Activated CD4-positive, alpha-beta T cell treated with anti-CD3 and anti-CD28 coated beads for 1 hour (primary cell): ENCODE results near the gene IQSEC2.

Source experiments
- DNase-seq: peaks from one replicate; pipeline ENCODE4 v3.0.0-alpha.2; 2020

Gene IQSEC2

DNA sequence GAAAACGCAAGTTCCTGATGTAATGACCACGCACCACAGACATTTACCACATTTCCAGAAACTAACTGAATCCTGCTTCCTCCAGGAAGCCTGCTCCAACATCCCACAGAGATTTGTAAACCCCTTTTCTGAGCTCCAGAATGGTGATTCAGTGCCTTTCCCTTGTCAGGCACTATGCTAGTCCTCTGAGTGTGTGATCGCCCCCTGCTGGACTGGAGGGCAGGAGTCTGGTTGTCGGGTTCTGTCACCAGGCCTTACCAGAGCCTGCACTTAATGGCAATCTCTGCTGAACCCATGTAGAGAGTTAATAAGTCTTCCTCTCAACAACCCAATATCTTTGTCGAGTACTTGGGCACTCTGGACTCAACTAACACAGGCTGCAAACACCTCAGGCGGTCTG, 41.9 kb downstream of the IQSEC2 start:
- no peak for DNase-seq

DNA sequence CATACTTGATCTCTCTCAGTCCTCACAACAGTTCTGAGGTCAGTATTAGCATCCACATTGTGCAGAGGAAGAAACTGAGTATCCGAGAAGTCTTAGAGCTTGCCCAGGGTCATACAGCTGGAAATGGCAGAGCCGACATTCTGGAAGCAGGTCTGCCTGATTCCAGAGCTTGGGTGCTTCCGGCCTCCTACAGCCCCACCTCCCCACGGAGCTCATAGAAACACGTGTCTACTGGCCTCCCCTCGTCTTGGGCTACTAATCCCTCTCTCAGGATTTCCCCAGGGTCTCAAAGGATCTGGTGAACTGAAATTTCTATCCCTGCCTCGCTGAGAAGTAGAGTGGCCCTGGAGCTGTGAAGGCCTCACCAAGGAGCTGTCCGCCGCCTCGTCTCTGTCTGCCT, 44.3 kb downstream of the IQSEC2 start:
- DNase-seq, result no peak

DNA sequence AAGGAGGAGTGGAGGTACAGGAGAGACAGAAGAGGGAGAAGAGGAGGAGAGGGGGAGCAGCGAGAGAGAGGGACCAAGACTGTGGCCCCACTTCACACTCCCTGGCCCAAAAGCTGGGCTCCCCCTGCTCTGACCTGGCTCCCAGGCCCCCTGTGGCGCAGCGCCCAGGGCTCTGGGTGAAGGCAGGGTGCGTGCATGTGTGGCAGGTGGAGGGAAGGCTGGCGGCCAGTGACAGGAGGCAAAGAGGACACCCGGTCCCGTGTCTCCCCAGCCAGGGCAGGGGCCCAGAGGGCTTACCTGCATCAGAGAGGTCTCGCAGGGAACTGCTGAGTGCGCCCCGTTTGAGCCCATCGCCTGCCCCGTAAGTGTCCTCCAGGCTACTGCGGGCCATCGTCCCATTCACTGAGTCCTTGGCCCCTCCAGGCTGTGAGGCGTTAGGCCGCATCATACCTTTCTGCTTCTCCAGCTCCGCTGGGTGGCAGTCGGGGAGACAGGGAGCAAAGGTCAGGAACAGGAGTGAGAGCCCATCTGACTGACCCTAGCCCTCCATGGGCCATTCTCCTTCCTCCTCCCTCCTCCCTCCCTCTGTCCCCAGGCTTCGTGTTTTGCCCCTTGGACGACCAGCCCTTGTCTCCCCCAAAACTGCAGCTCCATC, 45.2 kb downstream of the IQSEC2 start:
- DNase-seq, result no peak

DNA sequence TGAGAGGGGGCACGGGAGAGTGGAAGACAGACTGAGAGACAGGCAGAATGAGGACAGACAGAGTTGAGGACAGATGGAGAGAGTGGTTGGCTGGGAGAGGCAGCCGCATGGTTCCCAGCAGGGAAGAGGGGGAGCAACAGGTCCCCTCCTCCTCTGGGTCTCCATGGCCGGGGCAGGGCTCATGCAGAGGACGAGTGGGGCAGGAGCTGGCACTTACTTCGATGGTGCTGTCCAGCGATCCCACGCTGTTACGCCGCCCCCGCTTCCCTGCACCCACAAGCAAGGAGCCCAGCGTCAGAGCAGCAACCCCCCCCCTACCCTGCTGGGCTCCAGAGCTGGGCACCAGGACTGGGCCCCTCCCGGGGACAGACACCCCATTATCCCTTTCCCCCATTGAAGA, 45.8 kb downstream of the IQSEC2 start:
- DNase-seq, result no peak

DNA sequence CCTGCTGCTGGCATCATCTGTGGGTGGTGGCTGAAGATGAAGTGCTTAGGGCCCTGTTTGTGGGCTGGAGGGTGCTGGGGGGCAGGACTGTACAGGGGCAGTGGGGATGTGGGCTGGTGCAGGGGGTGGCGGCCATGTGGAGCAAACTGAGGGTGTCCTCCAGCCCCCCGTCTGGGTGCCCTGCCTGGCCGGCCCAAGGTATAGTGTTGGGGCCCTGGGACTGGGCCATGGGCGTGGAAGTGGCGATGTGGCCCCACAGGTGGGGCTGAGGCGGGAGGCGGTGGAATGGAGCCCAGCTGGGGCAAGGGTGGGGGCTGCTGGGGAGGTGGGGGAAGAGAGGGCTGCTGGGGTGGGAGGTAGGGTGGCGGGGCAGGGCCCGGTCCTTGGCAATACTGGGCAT, 46.9 kb downstream of the IQSEC2 start:
- no peak for DNase-seq

- DNase-seq, result no peak
Measured at GRCh38 chrX:53233536-53233935, 47.8 kb downstream of the IQSEC2 start.

DNA sequence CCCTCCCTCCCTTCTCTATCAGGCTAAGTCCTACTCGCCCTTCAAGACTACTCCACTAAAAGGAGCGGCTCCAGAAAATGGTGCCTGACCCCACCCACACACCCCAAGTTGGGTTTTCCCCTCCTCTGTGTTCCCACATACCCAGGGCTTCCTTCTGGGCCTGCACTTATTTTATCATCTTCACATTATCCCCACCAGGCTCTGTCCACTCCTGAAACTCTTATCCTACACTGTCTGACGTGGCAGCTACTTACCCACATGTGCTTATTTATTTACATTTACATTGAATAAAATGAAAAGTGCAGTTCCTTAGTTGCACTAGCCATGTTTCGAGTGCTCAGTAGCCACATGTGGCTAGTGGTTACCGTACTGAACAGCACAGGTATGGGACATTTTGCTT, 51.3 kb downstream of the IQSEC2 start:
- no peak for DNase-seq

GRCh38 chrX:53227224-53227765, 54.1 kb downstream of the IQSEC2 start:
- DNase-seq, result no peak

DNA sequence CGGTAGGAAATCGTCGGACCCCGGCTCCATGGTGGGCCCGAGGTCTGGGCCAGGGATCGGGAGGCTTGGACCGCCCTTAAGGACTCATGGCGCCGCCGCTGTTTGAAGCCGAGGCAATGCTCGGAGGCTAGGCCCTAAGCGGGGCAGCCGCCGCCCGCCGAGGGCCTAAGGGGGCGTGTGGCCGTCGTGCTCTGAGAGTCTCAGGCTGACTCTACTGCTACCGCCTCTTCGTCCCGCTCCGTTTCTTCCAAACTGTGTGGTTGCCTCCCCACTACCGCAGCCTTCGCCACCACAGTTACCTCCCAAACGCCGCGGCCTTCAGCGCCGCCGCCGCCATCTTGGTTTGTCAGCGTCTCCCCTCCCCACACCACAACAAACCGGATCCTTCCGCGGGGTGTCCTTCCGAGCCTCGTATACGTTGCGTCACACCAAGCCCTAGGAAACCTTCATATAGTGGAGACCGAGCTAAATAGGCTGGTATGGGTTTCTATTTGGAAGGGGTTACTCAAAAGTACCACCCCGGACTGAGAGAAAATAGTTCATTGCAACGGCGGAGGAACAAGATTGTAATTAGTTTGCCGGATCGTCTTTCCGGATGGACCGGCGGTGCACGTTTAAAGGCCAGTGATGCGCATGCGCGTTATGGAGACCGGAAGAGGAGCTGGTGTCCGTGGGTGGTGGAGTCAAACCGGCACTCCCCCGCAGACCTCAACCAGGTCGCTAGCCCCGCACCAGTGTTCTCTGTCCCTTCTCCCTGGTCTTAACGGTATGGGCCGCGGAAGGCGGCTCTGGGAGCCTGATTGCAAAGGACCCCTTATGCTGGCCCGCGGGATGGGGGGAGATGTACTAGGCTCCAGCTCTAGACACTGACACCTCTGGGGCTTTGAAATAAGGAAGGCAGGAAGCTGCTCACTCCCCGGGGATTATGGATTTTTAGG, 56.3 kb downstream of the IQSEC2 start, which contains the start of gene KDM5C:
Gene KDM5C, minus strand, starts transcription at position 348 of the 938 bp plus-strand sequence. Its CDS starts 318 bp downstream, at position 30.
- peak; percentile 76 for DNase-seq

DNA sequence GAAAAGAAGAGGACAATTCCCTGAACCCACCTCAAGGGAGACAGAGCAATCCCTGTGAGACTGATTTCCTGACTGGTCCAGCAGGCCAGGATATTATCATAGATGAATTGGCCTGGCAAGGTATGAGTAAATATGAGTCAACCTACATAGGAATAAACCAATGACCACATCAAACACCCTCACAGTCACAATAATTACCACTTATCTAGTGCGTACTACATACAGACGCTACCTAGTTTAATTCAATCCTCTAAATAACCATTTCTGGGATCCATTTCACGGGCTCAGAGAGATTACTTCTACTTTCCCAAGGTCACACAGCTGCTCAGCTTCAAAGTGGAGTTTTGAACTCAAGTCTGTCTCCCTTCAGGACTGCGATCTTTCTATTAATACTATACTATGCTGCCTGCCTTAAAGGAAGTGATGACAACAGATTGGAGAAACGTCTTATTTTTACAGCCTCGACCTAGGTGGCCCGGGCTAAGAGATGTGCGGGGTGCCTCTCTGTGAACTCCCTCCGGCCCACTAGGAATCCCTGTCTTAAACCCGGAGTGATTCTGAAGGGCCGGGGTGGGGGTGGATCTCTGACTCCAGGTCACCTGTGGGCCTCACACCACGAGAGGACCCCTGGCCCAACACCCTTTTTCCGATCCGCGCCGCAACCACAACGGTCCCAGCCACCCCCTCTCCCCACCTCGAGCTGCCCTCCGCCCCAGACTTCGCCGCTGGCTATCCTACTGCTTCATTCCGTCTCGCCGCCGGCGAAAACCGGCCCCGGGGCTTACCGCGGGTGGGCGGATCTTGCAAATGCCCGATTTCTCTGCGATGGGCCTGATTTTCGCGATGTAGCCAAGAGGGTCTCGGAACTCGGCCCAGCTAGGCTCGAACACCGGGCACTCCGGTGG, 57.2 kb downstream of the IQSEC2 start:
- no peak for DNase-seq

- DNase-seq, result no peak
Measured at GRCh38 chrX:53223068-53223693, 58.2 kb downstream of the IQSEC2 start.
